Neural cell (in vitro differentiated cells): Measurements from ENCODE around the gene DGKA. TPM values are rescaled to one million over a fixed set of nuclear protein-coding genes. Genes with fewer than 3 reads are reported as not detected.

Experiments
- H2AFZ ChIP-seq: fragments of 200-600, 300-800 bp; sonication (generic), shearing (Covaris generic); 2 replicates; pipeline ENCODE4 v1.6.0; 2014; ENCODE audit warnings: low read depth, mild to moderate bottlenecking, antibody characterized with exemption, low read length, moderate library complexity
- H3F3A ChIP-seq: fragments of 200-600 bp; shearing (Covaris generic); 2 replicates; pipeline ENCODE4 v1.6.1; 2016; ENCODE audit warnings: mild to moderate bottlenecking, moderate library complexity, mixed read lengths, antibody characterized with exemption, low read length; ENCODE audit not compliant: insufficient read depth, poor library complexity, severe bottlenecking
- H3K27ac ChIP-seq: fragments of 200-600, 300-800 bp; sonication (generic), shearing (Covaris generic); 2 replicates; pipeline ENCODE4 v1.5.1; 2014; ENCODE audit warnings: mild to moderate bottlenecking, low read length, moderate library complexity
- H3K27me3 ChIP-seq: fragments of 300-800, 200-600 bp; sonication (generic), shearing (Covaris generic); 2 replicates; pipeline ENCODE4 v1.6.0; 2014; ENCODE audit warnings: mild to moderate bottlenecking, low read depth, low read length, moderate library complexity; ENCODE audit not compliant: insufficient read depth
- H3K36me3 ChIP-seq: fragments of 300-800, 200-600 bp; sonication (generic), shearing (Covaris generic); 2 replicates; pipeline ENCODE4 v1.5.1; 2014; ENCODE audit warnings: mild to moderate bottlenecking, antibody characterized with exemption, low read length, moderate library complexity; ENCODE audit not compliant: insufficient read depth
- H3K4me2 ChIP-seq: fragments of 300-800, 200-600 bp; sonication (generic), shearing (Covaris generic); 2 replicates; pipeline ENCODE4 v1.6.0; 2014; ENCODE audit warnings: mild to moderate bottlenecking, low read length
- H3K4me3 ChIP-seq: fragments of 300-800, 200-600 bp; sonication (generic), shearing (Covaris generic); 2 replicates; pipeline ENCODE4 v1.5.1; 2014; ENCODE audit warnings: mild to moderate bottlenecking, low read length, moderate library complexity
- H3K79me2 ChIP-seq: fragments of 200-600 bp; shearing (Covaris generic); replicated peaks from 2 replicates; pipeline ENCODE4 v1.6.0; 2014; ENCODE audit warnings: mild to moderate bottlenecking, low read length, moderate library complexity; ENCODE audit not compliant: insufficient read depth
- H3K9ac ChIP-seq: fragments of 300-800, 200-600 bp; sonication (generic), shearing (Covaris generic); 2 replicates; pipeline ENCODE4 v1.6.1; 2016; ENCODE audit warnings: mild to moderate bottlenecking, low read length, mixed read lengths
- H3K9me2 ChIP-seq: fragments of 200-600 bp; shearing (Covaris generic); 2 replicates; pipeline ENCODE4 v1.6.1; 2016; ENCODE audit warnings: mild to moderate bottlenecking, low read length, mixed read lengths; ENCODE audit not compliant: insufficient read depth
- H3K9me3 ChIP-seq: fragments of 200-600, 300-800 bp; sonication (generic), shearing (Covaris generic); 2 replicates; pipeline ENCODE4 v1.6.1; 2016; ENCODE audit warnings: mild to moderate bottlenecking, mixed run types, low read length, moderate library complexity, mixed read lengths
- H4K20me1 ChIP-seq: fragments of 200-600 bp; shearing (Covaris generic); 2 replicates; pipeline ENCODE4 v1.6.1; 2016; ENCODE audit warnings: mild to moderate bottlenecking, mixed run types; ENCODE audit not compliant: insufficient read depth
- EP300 ChIP-seq: fragments of 450-650 bp; conservative IDR thresholded peaks from 2 replicates; pipeline ENCODE4 v1.6.1; 2014; ENCODE audit warnings: antibody characterized with exemption, mild to moderate bottlenecking, moderate library complexity; ENCODE audit not compliant: poor library complexity, severe bottlenecking
- EZH2 ChIP-seq: fragments of 200-600, 300-800 bp; shearing (Covaris generic), sonication (generic); IDR thresholded peaks from 2 replicates; pipeline ENCODE4 v1.6.1; 2014; ENCODE audit warnings: antibody characterized with exemption, low read length, borderline replicate concordance, mild to moderate bottlenecking; ENCODE audit not compliant: insufficient read depth, poor library complexity, severe bottlenecking
- MXI1 ChIP-seq: fragments of 450-650 bp; conservative IDR thresholded peaks from 2 replicates; pipeline ENCODE4 v1.6.1; 2014; ENCODE audit warnings: antibody characterized with exemption, mild to moderate bottlenecking; ENCODE audit not compliant: poor library complexity, severe bottlenecking
- POLR2AphosphoS5 ChIP-seq: IDR thresholded peaks from 2 replicates; pipeline ENCODE4 v1.6.1; 2012
- RAD21 ChIP-seq: fragments of 450-650 bp; conservative IDR thresholded peaks from 2 replicates; pipeline ENCODE4 v1.6.1; 2014; ENCODE audit warnings: antibody characterized with exemption, mild to moderate bottlenecking, moderate library complexity
- SMC3 ChIP-seq: fragments of 450-650 bp; conservative IDR thresholded peaks from 2 replicates; pipeline ENCODE4 v1.6.1; 2014; ENCODE audit warnings: antibody characterized with exemption, mild to moderate bottlenecking, moderate library complexity; ENCODE audit not compliant: poor library complexity
- TAF1 ChIP-seq: IDR thresholded peaks from 2 replicates; pipeline ENCODE4 v1.6.1; 2012; ENCODE audit warnings: low read depth
- polyA plus RNA-seq: library from polyadenylated mRNA; depleted of rRNA; stranded (reverse); fragments of >200 nt; gene quantifications from 2 replicates; pipeline ENCODE4 v1.2.3, GENCODE V29; 2014
- TF ChIP-seq, protein P1 (sequence below): fragments of 450-650 bp; IDR thresholded peaks from 2 replicates; pipeline ENCODE4 v1.5.1; 2014; ENCODE audit warnings: antibody characterized with exemption, mild to moderate bottlenecking, moderate library complexity; ENCODE audit not compliant: poor library complexity, severe bottlenecking
- TF ChIP-seq, protein P2 (sequence below): IDR thresholded peaks from 2 replicates; pipeline ENCODE4 v1.6.1; 2012; ENCODE audit warnings: borderline replicate concordance

DGKA gene
- polyA plus RNA-seq, 1 donor from 2014 or later, result 1.1 TPM

DNA sequence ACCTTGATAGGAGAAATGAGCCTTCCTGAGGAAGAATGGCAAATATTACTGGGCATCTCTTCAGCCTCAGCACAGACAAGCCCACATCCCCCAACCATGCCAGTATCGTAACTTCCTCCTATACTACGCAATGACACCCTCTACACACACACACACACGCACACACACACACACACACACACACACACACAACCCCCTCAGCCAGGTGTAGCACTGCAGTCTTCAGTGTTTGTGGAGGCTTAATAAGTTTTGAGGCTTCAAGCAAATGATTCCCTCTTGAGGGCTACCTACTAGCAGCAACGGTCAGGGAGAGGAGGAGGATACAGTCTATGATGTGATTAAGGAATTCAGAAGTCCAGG, 1.6 kb downstream of the DGKA start:
- H3K27me3 ChIP-seq, result peaks cover 40% of the 10 kb centered on the region
- H3K9me3 ChIP-seq, result no peaks in the 10 kb centered on the region
- no peaks in the 10 kb centered on the region for H3F3A ChIP-seq
- H3K9ac ChIP-seq, result no peak overlapping the region
- TF ChIP-seq SMC3 (no peak), TAF1 (no peak), EP300 (no peak), MXI1 (no peak), RAD21 (no peak), EZH2 (no peak), POLR2AphosphoS5 (no peak)
- TF ChIP-seq, protein P1, sequence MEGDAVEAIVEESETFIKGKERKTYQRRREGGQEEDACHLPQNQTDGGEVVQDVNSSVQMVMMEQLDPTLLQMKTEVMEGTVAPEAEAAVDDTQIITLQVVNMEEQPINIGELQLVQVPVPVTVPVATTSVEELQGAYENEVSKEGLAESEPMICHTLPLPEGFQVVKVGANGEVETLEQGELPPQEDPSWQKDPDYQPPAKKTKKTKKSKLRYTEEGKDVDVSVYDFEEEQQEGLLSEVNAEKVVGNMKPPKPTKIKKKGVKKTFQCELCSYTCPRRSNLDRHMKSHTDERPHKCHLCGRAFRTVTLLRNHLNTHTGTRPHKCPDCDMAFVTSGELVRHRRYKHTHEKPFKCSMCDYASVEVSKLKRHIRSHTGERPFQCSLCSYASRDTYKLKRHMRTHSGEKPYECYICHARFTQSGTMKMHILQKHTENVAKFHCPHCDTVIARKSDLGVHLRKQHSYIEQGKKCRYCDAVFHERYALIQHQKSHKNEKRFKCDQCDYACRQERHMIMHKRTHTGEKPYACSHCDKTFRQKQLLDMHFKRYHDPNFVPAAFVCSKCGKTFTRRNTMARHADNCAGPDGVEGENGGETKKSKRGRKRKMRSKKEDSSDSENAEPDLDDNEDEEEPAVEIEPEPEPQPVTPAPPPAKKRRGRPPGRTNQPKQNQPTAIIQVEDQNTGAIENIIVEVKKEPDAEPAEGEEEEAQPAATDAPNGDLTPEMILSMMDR, result no peak
- TF ChIP-seq, protein P2, sequence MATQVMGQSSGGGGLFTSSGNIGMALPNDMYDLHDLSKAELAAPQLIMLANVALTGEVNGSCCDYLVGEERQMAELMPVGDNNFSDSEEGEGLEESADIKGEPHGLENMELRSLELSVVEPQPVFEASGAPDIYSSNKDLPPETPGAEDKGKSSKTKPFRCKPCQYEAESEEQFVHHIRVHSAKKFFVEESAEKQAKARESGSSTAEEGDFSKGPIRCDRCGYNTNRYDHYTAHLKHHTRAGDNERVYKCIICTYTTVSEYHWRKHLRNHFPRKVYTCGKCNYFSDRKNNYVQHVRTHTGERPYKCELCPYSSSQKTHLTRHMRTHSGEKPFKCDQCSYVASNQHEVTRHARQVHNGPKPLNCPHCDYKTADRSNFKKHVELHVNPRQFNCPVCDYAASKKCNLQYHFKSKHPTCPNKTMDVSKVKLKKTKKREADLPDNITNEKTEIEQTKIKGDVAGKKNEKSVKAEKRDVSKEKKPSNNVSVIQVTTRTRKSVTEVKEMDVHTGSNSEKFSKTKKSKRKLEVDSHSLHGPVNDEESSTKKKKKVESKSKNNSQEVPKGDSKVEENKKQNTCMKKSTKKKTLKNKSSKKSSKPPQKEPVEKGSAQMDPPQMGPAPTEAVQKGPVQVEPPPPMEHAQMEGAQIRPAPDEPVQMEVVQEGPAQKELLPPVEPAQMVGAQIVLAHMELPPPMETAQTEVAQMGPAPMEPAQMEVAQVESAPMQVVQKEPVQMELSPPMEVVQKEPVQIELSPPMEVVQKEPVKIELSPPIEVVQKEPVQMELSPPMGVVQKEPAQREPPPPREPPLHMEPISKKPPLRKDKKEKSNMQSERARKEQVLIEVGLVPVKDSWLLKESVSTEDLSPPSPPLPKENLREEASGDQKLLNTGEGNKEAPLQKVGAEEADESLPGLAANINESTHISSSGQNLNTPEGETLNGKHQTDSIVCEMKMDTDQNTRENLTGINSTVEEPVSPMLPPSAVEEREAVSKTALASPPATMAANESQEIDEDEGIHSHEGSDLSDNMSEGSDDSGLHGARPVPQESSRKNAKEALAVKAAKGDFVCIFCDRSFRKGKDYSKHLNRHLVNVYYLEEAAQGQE, result no peak
- H3K4me2 ChIP-seq, result peak overlapping the region; percentile 35
- H3K27ac ChIP-seq, result no peak overlapping the region
- H3K9me2 ChIP-seq, result no peaks in the 10 kb centered on the region
- H3K4me3 ChIP-seq, result peak overlapping the region; percentile 67
- no peak overlapping the region for H2AFZ ChIP-seq
- H4K20me1 ChIP-seq, result no peaks in the 10 kb centered on the region
- peaks cover 6% of the 10 kb centered on the region for H3K79me2 ChIP-seq
- no peaks in the 10 kb centered on the region for H3K36me3 ChIP-seq

DNA sequence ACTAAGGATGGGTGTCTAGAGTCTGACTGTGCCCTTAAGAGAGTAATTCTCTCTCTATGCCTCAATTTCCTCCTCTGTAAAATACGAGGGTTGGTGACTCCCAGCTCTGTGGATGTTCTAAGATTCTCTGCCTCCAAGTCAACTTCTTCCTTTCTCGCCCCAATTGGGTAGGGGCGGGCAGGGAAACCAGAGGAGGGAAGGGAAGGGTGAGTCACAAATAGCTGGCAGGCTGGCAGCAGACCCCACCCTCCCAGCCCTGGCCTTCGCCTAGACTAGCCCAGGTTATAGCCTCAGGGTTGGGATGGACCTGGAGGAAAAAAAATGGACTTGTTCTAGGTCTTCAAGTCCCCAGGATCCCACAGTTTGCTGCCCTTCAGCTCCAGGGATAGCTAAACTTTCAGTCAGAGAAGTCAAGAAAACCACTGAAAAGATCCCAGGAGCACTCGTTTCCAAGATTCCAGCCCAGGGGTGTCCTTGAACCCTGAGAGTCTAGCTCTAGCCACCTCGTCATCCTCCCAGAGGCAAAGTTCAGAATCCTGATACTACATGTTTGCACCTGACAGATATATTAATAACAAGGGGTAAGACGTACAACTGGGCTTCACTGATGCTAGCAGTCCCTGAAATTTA, 2.3 kb downstream of the DGKA start:
- Histone ChIP-seq H3K9me3 (no peaks in the 10 kb centered on the region), H3F3A (no peaks in the 10 kb centered on the region), H3K36me3 (no peaks in the 10 kb centered on the region), H3K4me3 (no peak overlapping the region), H3K27ac (no peak overlapping the region), H3K79me2 (peaks cover 6% of the 10 kb centered on the region), H3K27me3 (peaks cover 40% of the 10 kb centered on the region), H3K4me2 (no peak overlapping the region), H3K9ac (no peak overlapping the region), H3K9me2 (no peaks in the 10 kb centered on the region), H2AFZ (no peak overlapping the region), H4K20me1 (no peaks in the 10 kb centered on the region)
- TF ChIP-seq POLR2AphosphoS5, result no peak
- no peak for TF ChIP-seq TAF1
- no peak for TF ChIP-seq SMC3
- TF ChIP-seq RAD21, result no peak
- no peak for TF ChIP-seq MXI1
- TF ChIP-seq, protein P1, result no peak
- TF ChIP-seq, protein P2, result no peak
- TF ChIP-seq EZH2, result no peak
- TF ChIP-seq EP300, result no peak
